Measurements from ENCODE around the gene DCUN1D1.

DCUN1D1 gene

DNA sequence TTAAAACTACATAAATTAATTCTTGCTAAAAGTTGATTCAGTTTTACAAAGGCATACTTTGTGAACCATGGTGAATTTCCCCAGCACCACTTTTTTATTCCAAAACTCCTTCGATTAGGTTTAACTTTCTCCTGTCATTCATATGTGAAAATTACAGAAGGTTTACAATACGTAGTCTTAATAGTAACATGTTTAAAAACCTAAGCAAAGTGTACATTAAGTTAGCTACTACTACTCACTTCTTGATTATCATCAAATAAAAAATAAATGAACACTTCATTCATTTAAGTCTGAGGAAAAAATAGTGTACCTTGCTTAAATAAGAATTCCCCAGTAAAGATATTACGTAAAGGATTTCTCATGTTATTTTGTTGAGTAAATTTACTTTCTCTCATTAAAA lies 38.6 kb downstream of the DCUN1D1 start:
- TF ChIP-seq, protein P1, sequence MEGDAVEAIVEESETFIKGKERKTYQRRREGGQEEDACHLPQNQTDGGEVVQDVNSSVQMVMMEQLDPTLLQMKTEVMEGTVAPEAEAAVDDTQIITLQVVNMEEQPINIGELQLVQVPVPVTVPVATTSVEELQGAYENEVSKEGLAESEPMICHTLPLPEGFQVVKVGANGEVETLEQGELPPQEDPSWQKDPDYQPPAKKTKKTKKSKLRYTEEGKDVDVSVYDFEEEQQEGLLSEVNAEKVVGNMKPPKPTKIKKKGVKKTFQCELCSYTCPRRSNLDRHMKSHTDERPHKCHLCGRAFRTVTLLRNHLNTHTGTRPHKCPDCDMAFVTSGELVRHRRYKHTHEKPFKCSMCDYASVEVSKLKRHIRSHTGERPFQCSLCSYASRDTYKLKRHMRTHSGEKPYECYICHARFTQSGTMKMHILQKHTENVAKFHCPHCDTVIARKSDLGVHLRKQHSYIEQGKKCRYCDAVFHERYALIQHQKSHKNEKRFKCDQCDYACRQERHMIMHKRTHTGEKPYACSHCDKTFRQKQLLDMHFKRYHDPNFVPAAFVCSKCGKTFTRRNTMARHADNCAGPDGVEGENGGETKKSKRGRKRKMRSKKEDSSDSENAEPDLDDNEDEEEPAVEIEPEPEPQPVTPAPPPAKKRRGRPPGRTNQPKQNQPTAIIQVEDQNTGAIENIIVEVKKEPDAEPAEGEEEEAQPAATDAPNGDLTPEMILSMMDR (IDR thresholded peaks at IDR 0.05; ENCODE audit: borderline replicate concordance, control extremely low read depth, extremely low read depth, insufficient read depth, missing control alignments), result no peak
- no peak for DNase-seq (ENCODE audit: low spot score)
- in situ Hi-C loops (cut with MboI; ENCODE audit: low sequenced_read_pairs, unreplicated experiment), result no loop called here

GRCh38 chr3:182940266-182940808 lies 40.0 kb downstream of the DCUN1D1 start:
- in situ Hi-C loops (cut with MboI; ENCODE audit: low sequenced_read_pairs, unreplicated experiment), result no loop called here
- TF ChIP-seq, protein P1 (IDR thresholded peaks at IDR 0.05; ENCODE audit: borderline replicate concordance, control extremely low read depth, extremely low read depth, insufficient read depth, missing control alignments), result no peak
- no peak for DNase-seq (ENCODE audit: low spot score)

DNA sequence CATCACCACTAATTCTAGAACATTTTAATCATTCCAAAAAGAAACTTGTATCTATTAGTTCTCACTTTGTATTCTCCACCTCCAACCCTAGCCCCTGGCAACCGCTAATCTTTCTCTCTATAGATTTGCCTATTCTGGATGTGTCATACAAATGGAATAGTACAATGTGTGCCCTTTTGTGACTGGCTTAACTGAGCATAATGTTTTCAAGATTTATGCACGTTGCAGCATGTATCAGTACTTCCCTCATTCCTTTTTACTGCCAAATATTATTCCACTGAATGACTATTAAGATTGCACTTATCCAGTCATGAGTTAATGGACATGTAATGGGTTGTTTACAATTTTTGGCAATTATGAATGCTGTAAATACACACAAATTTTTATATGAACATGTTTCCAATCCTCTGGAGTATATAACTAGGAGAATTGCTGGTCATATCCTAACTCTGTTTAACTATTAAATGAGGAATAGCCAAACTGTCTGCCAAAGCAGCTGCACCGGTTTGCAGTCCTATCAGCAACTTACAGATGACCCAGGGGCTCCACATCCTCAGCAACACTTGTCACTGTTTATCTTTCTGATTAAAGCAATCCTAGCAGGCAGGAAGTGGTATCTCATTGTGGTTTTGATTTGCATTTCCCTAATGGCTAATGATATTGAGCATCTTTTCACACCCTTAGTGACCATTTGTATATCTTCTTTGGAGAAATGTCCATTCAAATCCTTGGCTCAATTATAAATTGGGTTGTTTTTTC lies 42.9 kb downstream of the DCUN1D1 start:
- DNase-seq (ENCODE audit: low spot score), result no peak
- TF ChIP-seq, protein P1 (IDR thresholded peaks at IDR 0.05; ENCODE audit: borderline replicate concordance, control extremely low read depth, extremely low read depth, insufficient read depth, missing control alignments), result no peak
- in situ Hi-C loops (cut with MboI; ENCODE audit: low sequenced_read_pairs, unreplicated experiment), result no loop called here

- in situ Hi-C loops (cut with MboI; ENCODE audit: low sequenced_read_pairs, unreplicated experiment), result no loop called here
Observed at GRCh38 chr3:182936918-182937285, 43.4 kb downstream of the DCUN1D1 start.

GRCh38 chr3:182936239-182936917 lies 44.0 kb downstream of the DCUN1D1 start:
- TF ChIP-seq, protein P1 (IDR thresholded peaks at IDR 0.05; ENCODE audit: borderline replicate concordance, control extremely low read depth, extremely low read depth, insufficient read depth, missing control alignments), result no peak
- DNase-seq (ENCODE audit: low spot score), result no peak
- in situ Hi-C loops (cut with MboI; ENCODE audit: low sequenced_read_pairs, unreplicated experiment), result no loop called here

More at GRCh38 chr3:182936918-182937285, 43.4 kb downstream of the DCUN1D1 start:
- DNase-seq (ENCODE audit: low spot score), result no peak
- TF ChIP-seq, protein P1 (IDR thresholded peaks at IDR 0.05; ENCODE audit: borderline replicate concordance, control extremely low read depth, extremely low read depth, insufficient read depth, missing control alignments), result no peak

DNA sequence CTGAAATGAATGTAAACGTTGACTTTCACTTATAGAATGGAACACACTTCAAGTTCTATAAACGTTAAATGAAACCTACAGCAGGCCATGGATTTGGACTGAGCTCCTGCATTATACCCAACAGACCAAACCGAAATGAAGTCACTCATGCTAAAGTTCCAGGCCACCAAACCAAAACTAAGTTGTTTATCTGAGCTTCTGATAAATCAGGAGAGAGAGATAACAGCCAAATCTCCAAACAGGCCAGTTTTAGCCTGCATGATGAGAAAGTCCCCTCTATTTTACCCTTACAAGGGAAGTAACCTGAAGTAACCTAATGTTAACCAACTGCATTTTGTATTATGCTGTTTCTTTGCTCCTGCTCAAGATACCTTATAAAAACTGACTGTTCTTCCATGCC lies 44.5 kb downstream of the DCUN1D1 start:
- no peak for DNase-seq (ENCODE audit: low spot score)
- in situ Hi-C loops (cut with MboI; ENCODE audit: low sequenced_read_pairs, unreplicated experiment), result no loop called here
- TF ChIP-seq, protein P1 (IDR thresholded peaks at IDR 0.05; ENCODE audit: borderline replicate concordance, control extremely low read depth, extremely low read depth, insufficient read depth, missing control alignments), result no peak

Measured in GM13976 (cell line).